Measurements from ENCODE around the gene LAMC3.
"Not testable (repeated sequence)": the region's sequence is repeated elsewhere in the genome, so short reads cannot be mapped to it uniquely, and the experiment has no call there.

LAMC3 gene

DNA sequence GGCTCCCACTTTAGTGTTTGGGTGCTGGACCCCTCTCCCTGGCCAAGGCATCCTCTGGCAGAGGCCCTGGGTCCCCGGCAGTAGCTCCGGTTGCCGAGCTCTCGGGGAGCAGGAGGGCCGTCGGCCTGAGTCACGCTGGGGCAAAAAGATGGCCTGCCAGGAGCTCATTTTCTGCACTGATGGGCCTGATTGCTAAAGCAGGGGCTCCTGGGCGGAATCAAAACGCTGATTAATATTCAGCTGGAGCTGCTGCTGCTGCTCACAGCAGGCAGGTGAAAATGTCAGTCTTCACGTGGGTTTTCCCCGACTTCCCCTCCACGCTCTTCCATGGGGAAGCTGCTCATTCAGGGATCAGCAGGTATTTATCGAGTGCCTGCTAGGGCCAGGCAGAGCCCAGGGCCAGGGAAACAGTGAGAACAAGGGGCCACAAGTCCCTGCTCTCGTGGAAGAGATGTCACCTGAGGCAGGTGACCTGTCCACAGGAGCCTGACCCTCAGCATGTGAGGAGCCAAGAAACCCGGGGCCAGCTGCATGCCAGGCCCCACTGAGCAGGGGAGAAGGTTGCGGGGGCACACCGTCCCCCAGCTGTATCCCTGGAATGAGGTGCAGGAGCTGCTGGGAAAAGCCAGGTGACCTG lies 22.1 kb downstream of the LAMC3 start:
- DNase-seq, result no peak

DNA sequence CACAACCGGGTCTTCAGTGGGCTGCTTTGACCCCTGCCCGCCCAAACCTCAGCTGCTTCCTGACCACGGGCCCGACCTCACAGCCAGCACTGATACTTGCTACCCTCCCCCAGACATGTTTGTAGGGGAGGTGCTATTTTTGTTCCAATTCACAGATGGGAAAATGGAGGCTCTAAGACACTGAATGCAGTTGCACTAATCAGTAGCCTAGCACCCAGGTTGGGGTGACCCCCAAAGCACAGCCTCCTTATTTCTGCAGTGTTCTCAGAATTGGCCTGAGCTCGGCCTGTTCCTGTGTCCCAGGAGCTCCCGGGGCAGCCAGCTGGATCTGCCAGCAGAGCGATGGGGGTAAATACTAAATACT lies 22.6 kb downstream of the LAMC3 start:
- DNase-seq, result no peak

DNA sequence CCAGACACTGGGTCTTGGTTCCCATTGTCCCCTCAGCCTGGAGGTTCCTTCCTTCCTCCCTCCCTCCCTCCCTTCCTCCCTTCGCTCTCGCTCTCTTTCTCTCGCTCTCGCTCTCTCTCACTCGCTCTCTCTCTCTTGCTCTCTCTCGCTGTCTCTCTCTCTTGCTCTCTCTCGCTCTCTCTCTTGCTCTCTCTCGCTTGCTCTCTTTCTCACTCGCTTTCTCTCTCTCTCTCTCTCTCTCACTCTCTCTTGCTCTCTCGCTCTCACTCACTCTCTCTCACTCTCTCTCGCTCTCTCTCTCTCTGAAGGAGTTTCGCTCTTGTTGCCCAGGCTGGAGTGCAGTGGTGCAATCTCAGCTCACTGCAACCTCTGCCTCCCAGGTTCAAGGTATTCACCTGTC lies 23.4 kb downstream of the LAMC3 start:
- DNase-seq, result no peak

DNA sequence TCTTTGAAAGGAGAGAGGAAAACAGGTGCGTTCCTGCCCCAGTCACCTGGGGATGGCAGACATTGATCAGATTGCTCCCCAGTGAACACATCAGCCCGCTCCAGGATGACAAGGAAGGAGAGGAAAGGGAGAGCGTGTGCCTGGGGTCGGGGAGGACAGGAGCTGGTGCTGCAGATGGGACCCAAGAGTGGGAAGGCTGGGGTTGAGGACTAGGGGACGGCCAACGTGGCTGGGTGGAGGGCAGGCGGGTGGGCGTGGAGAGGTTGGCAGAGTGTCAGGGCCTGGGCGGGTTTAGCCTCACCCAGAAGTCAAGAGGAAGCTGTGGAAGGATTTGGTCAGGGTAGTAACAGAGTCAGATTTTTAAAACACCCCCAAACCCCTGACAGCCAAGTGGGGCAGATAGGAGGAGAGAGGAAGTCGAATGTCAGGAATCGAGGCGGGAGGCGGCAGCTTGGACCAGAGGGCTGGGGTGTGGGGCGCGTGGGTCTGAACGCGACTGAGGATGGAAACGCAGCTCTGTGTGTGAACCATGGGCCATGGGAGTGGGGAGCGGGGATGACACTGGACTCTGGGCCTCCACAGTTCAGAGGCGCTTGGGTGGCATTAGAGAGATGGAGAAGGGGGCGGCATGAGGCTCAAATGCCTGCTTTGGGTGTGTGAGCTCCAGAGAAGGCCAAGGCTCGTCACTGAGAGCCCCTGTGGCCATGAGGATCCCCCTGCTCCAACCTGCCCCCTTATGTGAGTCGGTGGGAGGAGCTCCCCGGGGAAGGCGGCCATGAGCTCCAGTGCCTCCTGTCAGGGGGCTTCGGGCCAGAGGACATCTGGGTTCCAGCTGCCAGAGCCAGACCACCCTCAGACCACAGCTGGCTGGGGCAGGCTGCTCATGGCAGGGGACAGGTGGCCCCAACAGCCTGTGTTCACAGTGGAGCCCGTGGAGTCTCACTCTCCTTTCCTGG lies 24.6 kb downstream of the LAMC3 start:
- DNase-seq, result no peak

DNA sequence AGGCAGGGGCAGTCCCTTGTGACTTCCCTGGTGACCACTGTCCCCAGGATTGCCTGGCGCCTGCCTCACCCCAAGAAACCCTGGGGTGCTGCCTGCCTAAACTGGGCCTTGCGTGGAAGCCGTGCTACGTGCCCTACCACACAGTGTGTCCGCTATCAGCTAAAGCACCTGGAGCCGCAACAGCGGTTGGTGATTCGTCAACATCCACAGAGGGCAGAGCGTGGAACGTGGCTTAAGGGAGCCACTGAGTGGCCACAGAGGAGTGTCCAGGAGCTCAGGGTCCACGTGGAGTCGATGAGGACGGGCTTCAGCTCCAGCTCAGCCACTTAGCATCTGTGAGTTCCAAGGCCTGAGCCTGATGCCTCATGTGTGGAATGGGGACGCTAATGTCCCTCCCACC lies 25.3 kb downstream of the LAMC3 start:
- no peak for DNase-seq

DNA sequence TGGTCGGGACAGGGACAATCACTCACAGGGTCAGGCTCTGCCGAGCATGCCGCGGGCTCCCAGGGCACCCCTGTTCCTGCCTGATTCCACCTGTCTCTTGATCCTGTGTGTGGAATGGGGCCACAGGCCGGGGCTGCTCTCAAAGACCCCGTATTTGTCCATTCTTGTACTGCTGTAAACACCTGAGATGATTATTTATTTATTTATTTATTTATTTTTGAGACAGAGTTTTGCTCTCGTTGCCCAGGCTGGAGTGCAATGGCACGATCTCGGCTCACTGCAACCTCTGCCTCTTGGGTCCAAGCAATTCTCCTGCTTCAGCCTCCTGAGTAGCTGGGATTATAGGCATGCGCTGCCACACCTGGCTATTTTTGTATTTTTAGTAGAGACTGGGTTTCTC lies 25.8 kb downstream of the LAMC3 start:
- not testable (repeated sequence) for DNase-seq

DNA sequence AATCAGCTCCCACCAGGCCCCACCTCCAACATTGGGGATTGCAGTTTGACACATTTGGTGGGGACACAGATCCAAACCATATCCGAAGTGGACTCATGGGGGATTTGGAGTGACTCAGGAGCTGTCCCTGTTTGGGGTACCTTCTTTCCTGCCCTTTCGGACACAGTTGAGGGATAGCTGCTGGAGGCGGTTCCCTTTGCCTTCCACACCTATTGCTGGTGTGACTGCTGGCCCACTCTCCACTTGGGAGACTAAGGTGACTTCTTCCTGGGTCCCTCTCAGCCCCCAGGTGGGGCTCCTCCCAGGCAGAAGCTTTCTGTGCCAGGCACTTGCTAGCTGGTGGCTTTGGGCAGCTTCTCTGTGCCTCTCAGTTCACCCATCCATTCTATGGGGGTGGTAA lies 26.6 kb downstream of the LAMC3 start:
- DNase-seq, result no peak

DNA sequence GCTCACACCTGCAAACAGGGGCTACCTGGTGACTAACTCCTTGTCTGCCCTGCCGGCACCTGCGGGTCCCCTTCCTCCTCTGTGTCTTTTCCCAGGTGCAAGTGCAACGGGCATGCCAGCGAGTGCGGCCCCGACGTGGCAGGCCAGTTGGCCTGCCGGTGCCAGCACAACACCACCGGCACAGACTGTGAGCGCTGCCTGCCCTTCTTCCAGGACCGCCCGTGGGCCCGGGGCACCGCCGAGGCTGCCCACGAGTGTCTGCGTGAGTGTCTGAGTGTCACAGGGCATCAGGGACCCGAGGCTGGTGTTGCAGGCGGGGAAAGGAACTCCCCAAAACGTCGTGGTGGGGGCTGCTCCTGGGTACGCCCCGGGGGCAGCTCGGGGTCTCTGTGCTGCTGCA lies 27.1 kb downstream of the LAMC3 start:
- no peak for DNase-seq

DNA sequence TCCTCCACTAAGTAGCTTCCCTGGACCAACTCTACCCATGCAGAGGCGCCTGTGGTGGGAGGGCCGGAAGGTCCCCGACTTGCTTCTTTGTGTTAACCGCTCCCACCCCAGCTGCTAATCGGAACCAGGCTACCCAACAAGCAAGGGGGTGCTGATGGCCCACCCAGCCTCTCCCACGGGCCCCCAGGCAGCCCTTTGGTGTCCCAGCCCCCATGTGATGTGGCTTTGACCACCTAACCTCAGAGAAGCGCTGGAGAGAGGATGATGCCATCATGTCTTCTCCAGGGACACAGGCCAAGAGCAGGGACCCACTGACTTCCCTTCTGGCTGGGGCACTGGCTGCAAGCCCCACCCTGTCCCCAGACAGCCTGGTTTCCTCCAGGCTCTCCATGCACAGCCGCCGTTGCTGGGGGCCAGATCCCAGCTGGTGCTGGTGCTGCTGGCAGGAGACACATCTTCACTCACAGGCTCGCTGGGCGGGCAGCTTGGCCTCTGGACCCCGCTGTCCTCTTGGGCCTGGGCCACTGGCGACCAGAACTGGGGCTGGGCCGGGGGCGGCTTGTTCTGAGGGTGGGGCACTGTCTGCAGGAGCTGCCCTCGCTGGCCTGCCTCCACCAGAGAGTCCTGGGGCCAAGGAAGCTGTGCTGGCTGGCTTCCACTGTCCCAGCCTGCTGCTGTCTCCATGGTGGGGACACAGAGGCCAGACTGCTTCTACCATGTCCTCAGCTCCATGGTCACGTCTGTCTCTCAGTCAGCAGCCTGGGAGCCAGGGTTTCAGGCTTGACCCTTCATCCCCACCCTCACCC lies 27.8 kb downstream of the LAMC3 start:
- no peak for DNase-seq

DNA sequence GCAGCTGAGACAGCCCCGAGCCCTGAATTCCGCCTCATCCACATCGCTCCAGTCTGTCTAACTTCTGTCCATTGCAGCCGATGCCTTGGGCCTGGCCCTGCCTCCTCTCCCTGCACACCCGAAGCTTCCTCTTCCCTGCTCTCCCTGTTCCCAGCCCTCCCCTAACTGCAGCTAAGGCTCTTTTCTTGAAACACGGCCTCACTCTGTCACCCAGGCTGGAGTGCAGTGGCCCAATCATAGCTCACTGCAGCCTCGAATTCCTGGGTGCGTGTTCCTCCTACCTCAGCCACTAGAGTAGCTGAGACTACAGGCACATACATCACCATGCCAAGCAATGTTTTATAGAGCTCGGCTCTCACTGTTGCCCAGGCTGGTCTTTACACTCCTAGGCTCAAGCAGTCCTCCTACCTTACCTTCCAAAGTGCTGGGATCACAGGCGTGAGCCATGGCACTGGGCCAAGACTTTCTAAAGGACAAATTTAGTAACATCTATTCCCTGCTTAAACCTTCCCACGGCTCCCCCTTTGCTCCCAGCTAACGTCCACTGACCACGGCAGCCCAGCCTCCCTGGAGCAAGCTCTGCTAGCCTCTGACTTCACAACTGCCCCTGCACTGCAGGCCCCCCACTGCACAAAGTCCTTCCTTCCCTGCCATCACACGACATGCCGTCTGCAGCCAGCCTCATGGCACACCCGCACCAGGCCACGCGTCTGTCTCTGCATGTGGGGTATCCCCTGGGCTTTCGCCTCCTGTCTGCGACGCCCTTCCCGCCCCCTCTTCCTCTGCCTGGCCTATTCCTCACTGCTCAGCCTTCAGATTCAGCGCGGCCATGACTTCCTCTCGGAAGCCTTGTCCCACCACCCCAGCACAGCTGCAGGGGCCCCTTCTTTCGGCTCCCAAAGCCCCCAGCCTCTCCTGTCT lies 28.6 kb downstream of the LAMC3 start:
- DNase-seq, result no peak

DNA sequence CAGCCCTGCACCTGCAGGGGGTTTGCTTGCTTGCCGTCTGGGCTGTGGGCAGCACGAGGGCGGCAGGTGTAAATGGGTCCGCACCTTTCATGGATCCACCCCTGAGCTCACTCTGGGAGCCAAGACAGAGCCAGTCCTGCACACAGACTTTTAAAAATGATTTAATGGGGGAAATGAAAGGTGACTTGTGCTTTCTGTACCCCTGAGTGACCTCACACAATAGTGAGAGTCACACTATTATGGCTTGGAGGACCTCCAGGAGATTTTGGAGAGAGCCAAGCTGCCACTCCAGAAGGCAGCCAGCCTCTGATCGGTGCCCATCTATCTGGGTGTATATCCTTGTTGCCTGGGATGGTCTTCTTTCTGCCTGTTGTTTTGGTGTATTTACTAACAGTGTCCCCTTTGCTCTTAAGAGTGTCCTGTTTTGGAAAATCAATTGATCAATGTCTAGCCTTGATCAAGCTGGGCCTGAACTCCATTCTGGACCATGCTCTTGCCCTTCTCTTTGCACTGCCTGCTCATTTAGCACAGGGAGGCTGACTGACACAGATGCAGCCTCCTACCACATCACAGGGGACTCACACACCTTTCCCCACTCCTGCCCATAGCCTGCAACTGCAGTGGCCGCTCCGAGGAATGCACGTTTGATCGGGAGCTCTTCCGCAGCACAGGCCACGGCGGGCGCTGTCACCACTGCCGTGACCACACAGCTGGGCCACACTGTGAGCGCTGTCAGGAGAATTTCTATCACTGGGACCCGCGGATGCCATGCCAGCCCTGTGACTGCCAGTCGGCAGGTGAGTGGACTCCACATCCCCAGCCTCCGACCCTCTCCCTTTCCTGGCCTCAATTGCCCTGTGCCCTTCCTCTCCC lies 29.5 kb downstream of the LAMC3 start:
- DNase-seq, result no peak

DNA sequence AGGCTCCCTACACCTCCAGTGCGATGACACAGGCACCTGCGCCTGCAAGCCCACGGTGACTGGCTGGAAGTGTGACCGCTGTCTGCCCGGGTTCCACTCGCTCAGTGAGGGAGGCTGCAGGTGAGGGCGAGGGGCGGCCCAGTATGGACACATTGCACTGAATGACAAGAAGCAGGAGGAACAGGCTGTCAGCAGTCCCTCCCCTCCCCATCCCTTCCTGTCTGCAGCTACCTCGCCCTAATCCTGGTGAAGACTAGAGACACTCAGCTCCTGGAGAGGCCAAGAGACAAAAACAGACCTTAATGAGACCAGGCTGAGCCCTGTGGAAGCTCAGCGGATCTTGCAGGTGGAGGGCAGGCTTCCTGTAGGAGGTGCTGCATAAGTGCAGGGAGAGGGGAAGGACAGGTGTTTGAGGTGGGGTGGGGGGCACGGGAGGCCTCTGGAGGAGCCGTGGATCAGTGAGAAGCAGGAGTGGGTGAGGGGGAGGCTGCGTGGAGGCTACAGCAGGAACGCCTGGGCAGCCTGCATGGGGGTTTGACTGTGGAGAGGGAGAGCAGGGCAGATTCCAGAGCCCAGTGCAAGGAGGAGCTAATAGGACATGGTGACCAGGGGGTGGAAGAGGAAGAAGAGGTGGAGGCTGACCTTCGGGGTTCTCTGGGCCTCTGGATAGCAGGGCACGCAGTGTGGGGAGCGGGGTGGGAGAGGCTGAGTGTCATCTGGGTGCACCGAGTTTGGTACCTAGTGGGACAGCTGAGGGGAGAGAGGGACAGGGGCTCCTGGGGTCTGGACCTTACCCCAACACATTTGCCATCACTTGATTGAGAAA lies 30.4 kb downstream of the LAMC3 start:
- no peak for DNase-seq

DNA sequence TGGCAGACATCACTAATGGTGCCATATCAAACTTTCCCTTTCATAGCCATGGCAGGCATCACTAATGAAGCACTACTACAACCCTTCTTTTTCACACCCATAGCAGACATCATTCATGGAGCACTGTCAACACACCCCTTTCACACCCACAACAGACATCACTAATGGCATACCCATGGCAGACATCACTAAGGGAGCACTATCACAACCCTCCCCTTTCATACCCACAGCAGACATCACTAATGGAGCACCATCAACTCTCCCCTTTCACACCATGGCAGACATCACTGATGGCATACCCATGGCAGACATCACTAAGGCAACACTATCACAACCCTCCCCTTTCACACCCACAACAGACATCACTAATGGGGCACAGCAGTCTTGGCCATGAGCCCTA lies 33.7 kb downstream of the LAMC3 start:
- no peak for DNase-seq

DNA sequence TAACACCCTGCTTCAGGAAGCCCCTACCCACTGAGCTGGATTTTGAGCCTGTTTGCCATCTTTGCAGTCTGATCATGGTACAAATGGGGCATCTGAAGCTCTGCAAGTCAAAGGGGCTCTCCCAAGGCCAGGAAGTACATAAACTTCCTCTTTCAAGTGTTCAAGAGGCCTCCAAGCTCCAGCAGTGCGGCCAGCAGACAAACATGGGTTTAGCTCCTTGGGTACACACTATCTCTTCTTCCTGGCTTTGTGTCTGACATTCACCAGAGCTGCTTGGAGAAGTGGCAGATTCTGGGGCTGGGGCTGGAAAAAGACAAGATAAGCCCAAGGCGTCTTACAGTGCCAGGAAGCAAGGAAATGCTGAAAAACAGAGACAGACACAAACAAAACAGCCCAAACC lies 34.1 kb downstream of the LAMC3 start:
- no peak for DNase-seq

DNA sequence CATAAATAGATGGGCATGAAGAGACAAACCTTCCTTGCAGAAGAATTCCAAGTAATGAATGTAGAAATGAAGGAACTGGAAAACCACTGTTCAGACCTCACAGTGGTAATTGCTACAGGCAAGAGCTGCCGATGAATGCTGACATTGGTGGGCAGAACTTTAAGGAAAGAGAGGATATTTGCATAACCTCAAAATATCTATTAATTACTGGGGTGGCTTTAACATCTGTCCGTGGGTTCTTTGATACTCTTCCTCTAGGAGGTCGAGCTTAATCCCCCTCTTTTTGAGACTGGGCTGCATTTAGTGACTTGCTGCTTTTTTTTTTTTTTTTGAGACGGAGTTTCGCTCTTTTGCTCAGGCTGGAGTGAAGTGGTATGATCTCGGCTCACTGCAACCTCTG lies 34.7 kb downstream of the LAMC3 start:
- DNase-seq, result no peak

DNA sequence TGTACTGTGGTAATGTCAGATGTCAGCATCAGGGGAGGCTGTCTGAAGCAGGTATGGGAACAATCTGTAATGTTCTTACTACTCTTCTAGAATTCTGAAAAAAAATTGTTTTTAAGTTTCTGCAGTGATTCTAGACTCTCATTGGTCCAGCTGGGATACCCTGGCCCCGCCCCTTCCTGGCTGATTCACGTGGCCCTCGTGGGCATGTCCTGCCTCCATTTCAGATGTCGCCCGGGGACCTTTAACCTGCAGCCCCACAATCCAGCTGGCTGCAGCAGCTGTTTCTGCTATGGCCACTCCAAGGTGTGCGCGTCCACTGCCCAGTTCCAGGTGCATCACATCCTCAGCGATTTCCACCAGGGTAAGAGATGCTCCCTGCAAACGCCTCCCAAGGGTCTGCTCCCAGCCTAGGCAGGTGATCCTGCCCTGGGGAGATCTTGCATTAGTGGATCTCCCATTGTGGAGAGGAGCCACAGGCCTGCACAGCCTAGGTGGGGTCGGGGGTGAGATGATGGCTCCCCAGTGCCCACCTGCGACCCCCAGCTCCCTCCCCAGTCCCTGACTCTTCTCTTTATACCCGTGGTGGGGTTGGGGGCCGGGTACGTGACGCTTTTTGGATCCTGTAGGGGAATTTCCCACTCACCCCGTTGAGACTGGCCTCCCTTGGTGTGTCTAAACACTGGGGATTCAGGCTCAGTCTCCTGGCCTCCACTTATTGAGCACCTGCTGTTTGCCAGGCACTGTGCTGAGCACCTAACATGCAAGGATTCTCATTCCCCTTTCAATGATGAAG lies 36.5 kb downstream of the LAMC3 start:
- DNase-seq, result no peak

DNA sequence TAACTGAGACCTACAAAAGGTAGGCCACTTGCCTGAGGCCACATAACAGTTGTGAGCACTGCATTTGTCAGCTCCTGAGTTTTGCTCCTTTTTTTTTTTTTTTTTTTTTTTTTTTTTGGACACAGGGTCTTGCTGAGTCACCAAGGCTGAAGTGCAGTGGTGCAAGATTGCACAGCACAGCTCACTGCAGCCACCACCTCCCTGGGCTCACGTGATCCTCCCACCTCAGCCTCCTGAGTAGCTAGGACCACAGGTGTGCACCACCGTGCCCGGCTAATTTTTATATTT lies 37.1 kb downstream of the LAMC3 start:
- DNase-seq, result no peak

DNA sequence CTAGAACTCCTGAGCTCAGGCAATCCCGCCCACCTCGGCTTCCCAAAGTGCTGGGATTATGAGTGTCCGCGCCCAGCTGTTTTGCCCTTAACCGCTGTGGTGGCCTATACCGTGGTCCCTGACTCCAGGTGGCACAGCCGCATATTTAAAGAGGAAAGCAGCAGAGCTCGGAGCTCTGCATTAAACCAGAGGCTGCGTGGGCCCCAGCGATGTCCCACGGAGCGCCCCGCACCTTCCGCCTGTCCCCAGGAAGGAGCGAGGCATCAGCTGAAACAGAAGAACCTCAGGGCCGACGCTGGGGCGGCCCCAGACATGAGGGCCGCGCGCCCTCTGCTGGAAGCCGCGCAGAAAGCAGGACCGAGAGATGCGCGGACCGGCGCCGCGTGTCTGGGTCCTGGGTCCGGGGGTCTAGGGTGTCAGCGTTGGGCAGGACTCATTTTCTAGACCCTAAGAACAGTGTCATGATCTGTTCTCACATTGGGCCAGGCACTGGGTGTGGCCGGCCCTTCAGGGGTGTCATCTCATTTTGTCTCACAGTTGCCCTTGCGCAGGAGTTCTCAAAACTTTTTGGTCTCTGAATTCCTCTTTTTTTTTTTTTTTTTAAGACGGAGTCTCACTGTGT lies 37.7 kb downstream of the LAMC3 start:
- DNase-seq, result peak; percentile 45

DNA sequence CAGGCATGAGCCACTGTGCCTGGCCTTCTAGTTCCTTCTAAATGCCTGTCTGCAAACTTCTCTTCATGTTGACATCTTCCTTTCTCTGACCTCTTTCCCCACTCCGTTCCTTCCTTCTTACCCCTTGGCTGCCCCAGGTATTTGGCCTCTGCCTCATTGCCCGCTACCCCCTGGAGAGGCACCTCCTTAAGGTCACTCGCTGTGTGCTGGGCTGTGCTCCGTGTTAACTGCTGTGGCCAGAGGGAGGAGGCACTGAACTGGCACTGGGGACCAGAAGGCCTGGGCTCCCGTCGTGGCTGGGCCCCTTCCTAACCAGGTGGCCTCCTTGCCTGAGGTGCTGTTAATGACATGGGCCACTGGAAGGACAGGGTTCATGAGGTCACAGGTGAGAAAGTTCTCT lies 39.4 kb downstream of the LAMC3 start:
- DNase-seq, result no peak

DNA sequence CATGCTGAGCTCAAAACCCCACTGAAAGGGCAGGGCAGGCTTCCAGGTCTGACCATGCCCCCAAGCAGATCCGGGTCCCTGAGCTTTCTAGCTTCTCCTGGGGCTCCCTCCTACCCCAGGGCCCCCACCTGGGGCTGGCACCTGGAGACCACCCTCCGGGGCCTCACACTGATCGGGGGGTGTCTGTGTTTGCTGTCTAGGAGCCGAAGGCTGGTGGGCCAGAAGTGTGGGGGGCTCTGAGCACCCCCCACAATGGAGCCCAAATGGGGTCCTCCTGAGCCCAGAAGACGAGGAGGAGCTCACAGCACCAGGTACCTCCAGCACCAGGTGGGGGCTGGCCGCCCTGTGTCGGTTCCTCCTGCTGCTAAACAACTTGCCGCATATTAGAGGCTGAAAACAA lies 39.8 kb downstream of the LAMC3 start:
- no peak for DNase-seq

Measured in NCI-H2029 (cell line).